Trophoblast cell (in vitro differentiated cells and primary cell): Measurements from ENCODE around the gene GMIP.

ENCODE experiments used
- DNase-seq, 2 donors: peaks; one replicate each; pipeline ENCODE4 v3.0.0-alpha.2; 2016
- H2AFZ ChIP-seq: 2 replicates; pipeline ENCODE4 v1.6.1; 2013; ENCODE audit warnings: low read length, moderate library complexity, mild to moderate bottlenecking; ENCODE audit not compliant: insufficient read depth, poor library complexity
- H2AK5ac ChIP-seq: 2 replicates; pipeline ENCODE4 v1.6.1; 2013; ENCODE audit warnings: mild to moderate bottlenecking, low read length
- H2BK120ac ChIP-seq: 2 replicates; pipeline ENCODE4 v1.6.1; 2013; ENCODE audit warnings: low read length, mild to moderate bottlenecking, moderate library complexity; ENCODE audit not compliant: insufficient read depth, poor library complexity
- H2BK12ac ChIP-seq: 2 replicates; pipeline ENCODE4 v1.6.1; 2013; ENCODE audit warnings: mild to moderate bottlenecking, low read length, moderate library complexity
- H2BK5ac ChIP-seq: 2 replicates; pipeline ENCODE4 v1.6.1; 2013; ENCODE audit warnings: low read length, low read depth, moderate library complexity, mild to moderate bottlenecking; ENCODE audit not compliant: poor library complexity
- H3K14ac ChIP-seq: 2 replicates; pipeline ENCODE4 v1.6.1; 2013; ENCODE audit warnings: mild to moderate bottlenecking, low read length
- H3K18ac ChIP-seq: 2 replicates; pipeline ENCODE4 v1.6.1; 2013; ENCODE audit warnings: mild to moderate bottlenecking, low read length
- H3K23ac ChIP-seq: 2 replicates; pipeline ENCODE4 v1.6.1; 2013; ENCODE audit warnings: low read length
- H3K27ac ChIP-seq: 2 replicates; pipeline ENCODE4 v1.5.1; 2013; ENCODE audit warnings: low read depth, mild to moderate bottlenecking, inconsistent platforms, low read length, moderate library complexity
- H3K27me3 ChIP-seq: 2 replicates; pipeline ENCODE4 v1.6.1; 2013; ENCODE audit warnings: inconsistent platforms, mild to moderate bottlenecking, low read length, moderate library complexity; ENCODE audit not compliant: insufficient read depth
- H3K36me3 ChIP-seq, 2 experiments: 1 replicate in 1 of 2; 2 replicates in 1 of 2; pipeline ENCODE4 v1.6.1; 2013; ENCODE audit warnings: low read length in 2 of 2, mild to moderate bottlenecking in 2 of 2, moderate library complexity in 1 of 2; ENCODE audit not compliant: insufficient read depth in 2 of 2, control insufficient read depth in 1 of 2
- H3K4ac ChIP-seq: 2 replicates; pipeline ENCODE4 v1.6.1; 2013; ENCODE audit warnings: low read depth, mild to moderate bottlenecking, low read length, moderate library complexity
- H3K4me1 ChIP-seq, 2 experiments: 1 replicate in 1 of 2; 2 replicates in 1 of 2; pipeline ENCODE4 v1.6.1; 2013; ENCODE audit warnings: low read length in 2 of 2, mild to moderate bottlenecking in 2 of 2, moderate library complexity in 1 of 2; ENCODE audit not compliant: insufficient read depth in 2 of 2, control insufficient read depth in 1 of 2
- H3K4me2 ChIP-seq: 2 replicates; pipeline ENCODE4 v1.6.1; 2013; ENCODE audit warnings: inconsistent platforms, mild to moderate bottlenecking, low read length, moderate library complexity
- H3K4me3 ChIP-seq: 2 replicates; pipeline ENCODE4 v1.5.1; 2013; ENCODE audit warnings: mild to moderate bottlenecking, low read depth, low read length, inconsistent platforms
- H3K79me1 ChIP-seq: one replicate; pipeline ENCODE4 v1.6.1; 2013; ENCODE audit warnings: low read length
- H3K79me2 ChIP-seq: 2 replicates; pipeline ENCODE4 v1.6.1; 2013; ENCODE audit warnings: low read length, mild to moderate bottlenecking; ENCODE audit not compliant: control insufficient read depth, insufficient read depth, poor library complexity
- H3K9ac ChIP-seq: 2 replicates; pipeline ENCODE4 v1.6.1; 2013; ENCODE audit warnings: mild to moderate bottlenecking, low read length
- H3K9me3 ChIP-seq: 2 replicates; pipeline ENCODE4 v1.6.1; 2013; ENCODE audit warnings: low read depth, mild to moderate bottlenecking, control low read depth, inconsistent platforms, low read length; ENCODE audit not compliant: insufficient read depth
- H4K12ac ChIP-seq: 2 replicates; pipeline ENCODE4 v1.6.1; 2013; ENCODE audit warnings: low read depth, mild to moderate bottlenecking, low read length, moderate library complexity
- H4K8ac ChIP-seq: 2 replicates; pipeline ENCODE4 v1.6.1; 2013; ENCODE audit warnings: low read depth, mild to moderate bottlenecking, low read length, moderate library complexity
- H4K91ac ChIP-seq: one replicate; pipeline ENCODE4 v1.6.1; 2013; ENCODE audit warnings: low read depth, mild to moderate bottlenecking, low read length, moderate library complexity
- WGBS: extraction: QIAGEN DNeasy Blood & Tissue Kit; methylation state at CpG from one replicate; pipeline ENCODE4 v1.1.7; 2013; ENCODE audit warnings: missing lambda C conversion rate; ENCODE audit not compliant: insufficient read length, insufficient coverage; ENCODE audit errors: extremely low coverage; 5-methylcytosine and 5-hydroxymethylcytosine counted together

The GMIP gene

GRCh38 chr19:19628501-19629134 is 14.8 kb downstream of the GMIP start:
- Histone ChIP-seq H3K79me2 (peaks cover 8% of the 10 kb centered on the region), H3K36me3 (peaks cover 33 to 55% of the 10 kb centered on the region in 2 experiments), H3K27ac (peak overlapping the region; percentile 88)

GRCh38 chr19:19627621-19628500 is 15.6 kb downstream of the GMIP start, which contains the start of gene LPAR2:
LPAR2 (minus strand) TSS chr19:19628220; CDS start chr19:19627275, 945 bp downstream.
- Histone ChIP-seq H2AK5ac (peak within 1 kb of the TSS; percentile 38), H3K9me3 (peaks cover 2% of the 10 kb centered on the region), H2BK5ac (peak within 1 kb of the TSS; percentile 82), H4K12ac (peak within 1 kb of the TSS; percentile 82), H4K8ac (peak within 1 kb of the TSS; percentile 84), H3K4me2 (peak within 1 kb of the TSS; percentile 72), H3K36me3 (peaks cover 32 to 51% of the 10 kb centered on the region in 2 experiments), H2AFZ (peak within 1 kb of the TSS; percentile 30), H3K23ac (no peak within 1 kb of the TSS), H3K4me3 (peak within 1 kb of the TSS; percentile 87), H4K91ac (peak within 1 kb of the TSS; percentile 87), H2BK12ac (no peak within 1 kb of the TSS), H3K79me2 (peaks cover 8% of the 10 kb centered on the region), H3K4me1 (peaks cover 7 to 16% of the 10 kb centered on the region in 2 experiments), H2BK120ac (peak within 1 kb of the TSS; percentile 82), H3K4ac (peak within 1 kb of the TSS; percentile 31), H3K14ac (peak within 1 kb of the TSS; percentile 76), H3K9ac (peak within 1 kb of the TSS; percentile 86), H3K27ac (peak within 1 kb of the TSS; percentile 88), H3K79me1 (peaks cover 16% of the 10 kb centered on the region), H3K18ac (peak within 1 kb of the TSS; percentile 79), H3K27me3 (no peaks in the 10 kb centered on the region)
- peak; percentile 86 for DNase-seq
- no CpG with 5 or more reads among the region's 87 CpGs for WGBS

More at GRCh38 chr19:19628501-19629134, 14.8 kb downstream of the GMIP start:
- Histone ChIP-seq H3K27me3 (no peaks in the 10 kb centered on the region), H3K4me3 (peak overlapping the region; percentile 87), H2BK5ac (peak overlapping the region; percentile 82), H2AFZ (peak overlapping the region; percentile 30), H4K91ac (peak overlapping the region; percentile 87), H4K12ac (peak overlapping the region; percentile 82), H4K8ac (peak overlapping the region; percentile 84), H2BK120ac (peak overlapping the region; percentile 82), H3K23ac (no peak overlapping the region), H2AK5ac (peak overlapping the region; percentile 38), H3K4me2 (peak overlapping the region; percentile 72), H3K18ac (peak overlapping the region; percentile 79), H3K79me1 (peaks cover 16% of the 10 kb centered on the region), H3K4me1 (peaks cover 7 to 16% of the 10 kb centered on the region in 2 experiments), H3K4ac (peak overlapping the region; percentile 31), H3K14ac (peak overlapping the region; percentile 76), H3K9me3 (peaks cover 2% of the 10 kb centered on the region), H3K9ac (peak overlapping the region; percentile 24), H2BK12ac (no peak overlapping the region)
- peak; percentile 95 to 96 for DNase-seq
- no CpG with 5 or more reads among the region's 51 CpGs for WGBS

GRCh38 chr19:19626516-19627472 is 16.7 kb downstream of the GMIP start:
- Histone ChIP-seq H4K8ac (no peak overlapping the region), H3K4me2 (peak overlapping the region; percentile 72), H4K12ac (no peak overlapping the region), H3K14ac (no peak overlapping the region), H3K4me3 (peak overlapping the region; percentile 87), H3K27me3 (no peaks in the 10 kb centered on the region), H2BK12ac (no peak overlapping the region), H3K23ac (peak overlapping the region; percentile 58), H3K79me2 (peaks cover 8% of the 10 kb centered on the region), H2BK120ac (no peak overlapping the region), H3K18ac (no peak overlapping the region), H2AK5ac (no peak overlapping the region), H3K79me1 (peaks cover 16% of the 10 kb centered on the region), H2BK5ac (no peak overlapping the region), H3K4me1 (peaks cover 7 to 16% of the 10 kb centered on the region in 2 experiments), H3K27ac (no peak overlapping the region), H3K36me3 (peaks cover 30 to 48% of the 10 kb centered on the region in 2 experiments), H4K91ac (peak overlapping the region; percentile 56), H3K9ac (no peak overlapping the region), H2AFZ (no peak overlapping the region), H3K9me3 (peaks cover 2% of the 10 kb centered on the region), H3K4ac (no peak overlapping the region)
- peak in 1 of 2 donors; percentile 19 for DNase-seq
- WGBS: no CpG with 5 or more reads among the region's 48 CpGs
